GM18867 (cell line): ENCODE data around the gene NFE2L3.
A peak's percentile ranks its signal among the peaks of the same experiment; 100 is the strongest.
"Not testable (repeated sequence)": the region's sequence is repeated elsewhere in the genome, so short reads cannot be mapped to it uniquely, and the experiment has no call there.

Experiments used
- ATAC-seq: cut with Tn5 transposase; IDR thresholded peaks from one replicate; pipeline ENCODE4 v1.9.1; 2021; ENCODE audit warnings: mild to moderate bottlenecking, moderate library complexity; ENCODE audit not compliant: unreplicated experiment

NFE2L3 gene

DNA sequence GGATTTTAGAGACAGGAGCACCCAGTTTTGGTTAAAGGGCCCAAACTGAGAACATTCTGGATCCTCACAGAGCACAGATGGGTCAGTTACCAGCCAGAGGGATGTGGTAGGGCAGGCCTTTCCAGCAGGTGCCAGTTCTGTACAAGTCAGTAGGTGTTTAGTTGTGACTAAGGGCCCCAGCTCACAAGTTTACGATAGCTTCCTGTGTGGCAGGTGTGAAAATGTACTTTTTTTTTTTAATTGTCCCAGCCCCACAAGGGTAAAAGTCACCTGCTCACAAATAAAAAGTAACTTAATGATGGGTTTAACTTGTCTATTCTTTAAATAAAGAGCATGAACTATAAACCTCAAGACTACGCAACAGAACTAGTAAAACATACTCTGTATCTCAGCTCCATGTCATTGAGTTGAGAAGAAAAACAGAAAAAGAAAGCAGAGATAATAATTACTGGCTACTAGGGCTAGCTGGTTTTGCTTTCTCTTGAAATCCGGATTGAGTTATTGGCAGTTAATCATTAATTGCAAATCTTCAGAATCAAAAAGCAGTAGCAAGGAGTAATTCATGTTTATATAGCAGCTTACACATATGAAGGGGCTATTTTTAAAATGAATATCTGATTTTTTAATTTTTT is 15.4 kb downstream of the NFE2L3 start:
- peak; percentile 95 for ATAC-seq

GRCh38 chr7:26168458-26169023 is 16.5 kb downstream of the NFE2L3 start:
- no peak for ATAC-seq

- no peak for ATAC-seq
These were observed 17.3 kb downstream of the NFE2L3 start for GRCh38 chr7:26169271-26169670.

DNA sequence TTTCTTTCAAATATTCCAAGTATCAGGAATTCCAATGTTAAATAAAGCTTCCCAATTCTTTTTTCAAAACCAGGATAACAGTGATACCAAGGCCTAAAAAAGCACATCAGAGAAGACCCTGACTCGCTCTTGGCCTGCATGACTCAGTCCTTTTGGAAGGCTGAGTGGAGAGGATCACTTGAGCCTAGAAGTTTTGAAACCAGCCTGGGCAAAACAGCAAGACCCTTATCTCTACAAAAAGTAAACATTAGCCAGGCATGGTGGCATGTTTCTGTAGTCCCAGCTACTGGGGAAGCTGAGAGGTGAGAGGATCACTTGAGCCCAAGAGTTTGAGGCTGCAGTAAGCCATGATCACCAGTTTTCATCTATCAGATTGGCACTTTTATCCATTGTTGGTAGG is 18.7 kb downstream of the NFE2L3 start:
- ATAC-seq, result no peak

DNA sequence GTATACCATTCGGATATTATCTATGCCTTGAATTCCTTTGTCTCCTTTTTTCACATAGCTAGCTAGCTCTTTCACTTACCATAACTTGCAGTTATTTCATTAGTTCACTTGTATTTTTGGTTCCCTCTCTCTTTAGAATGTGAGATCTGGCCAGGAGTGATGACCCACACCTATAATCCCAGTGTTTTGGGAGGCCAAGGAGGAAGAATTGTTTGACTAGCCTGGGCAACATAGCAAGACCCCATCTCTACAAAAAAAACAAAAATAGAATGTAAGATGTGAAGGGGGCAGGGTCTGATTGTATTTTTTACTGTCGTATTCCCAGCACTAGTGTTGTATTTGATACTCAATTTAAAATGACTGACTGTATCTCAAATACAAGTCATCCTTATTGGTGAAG is 19.6 kb downstream of the NFE2L3 start:
- no peak for ATAC-seq

DNA sequence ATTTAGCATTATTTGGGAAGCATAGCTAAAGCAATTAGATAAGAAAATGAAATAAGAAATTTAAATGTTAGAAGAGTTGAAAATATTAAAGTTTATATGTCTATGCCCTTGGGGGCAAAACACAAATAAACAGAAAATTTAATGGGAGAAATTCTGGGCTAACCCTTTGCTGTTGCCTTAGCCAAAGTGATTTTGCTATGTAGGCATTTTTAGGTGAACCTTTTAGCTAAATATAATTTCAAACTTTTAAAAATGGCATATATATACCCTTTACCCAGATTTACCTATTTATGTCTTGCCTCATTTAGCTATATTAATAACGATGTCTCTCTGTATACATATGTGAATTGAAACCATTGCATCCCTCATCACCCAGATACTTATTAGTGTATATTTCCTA is 20.1 kb downstream of the NFE2L3 start:
- no peak for ATAC-seq

GRCh38 chr7:26175903-26176302 is 23.9 kb downstream of the NFE2L3 start:
- ATAC-seq, result not testable (repeated sequence)

GRCh38 chr7:26176696-26177095 is 24.7 kb downstream of the NFE2L3 start:
- not testable (repeated sequence) for ATAC-seq

- ATAC-seq, result not testable (repeated sequence)
These were observed 25.3 kb downstream of the NFE2L3 start for GRCh38 chr7:26177269-26177668.

DNA sequence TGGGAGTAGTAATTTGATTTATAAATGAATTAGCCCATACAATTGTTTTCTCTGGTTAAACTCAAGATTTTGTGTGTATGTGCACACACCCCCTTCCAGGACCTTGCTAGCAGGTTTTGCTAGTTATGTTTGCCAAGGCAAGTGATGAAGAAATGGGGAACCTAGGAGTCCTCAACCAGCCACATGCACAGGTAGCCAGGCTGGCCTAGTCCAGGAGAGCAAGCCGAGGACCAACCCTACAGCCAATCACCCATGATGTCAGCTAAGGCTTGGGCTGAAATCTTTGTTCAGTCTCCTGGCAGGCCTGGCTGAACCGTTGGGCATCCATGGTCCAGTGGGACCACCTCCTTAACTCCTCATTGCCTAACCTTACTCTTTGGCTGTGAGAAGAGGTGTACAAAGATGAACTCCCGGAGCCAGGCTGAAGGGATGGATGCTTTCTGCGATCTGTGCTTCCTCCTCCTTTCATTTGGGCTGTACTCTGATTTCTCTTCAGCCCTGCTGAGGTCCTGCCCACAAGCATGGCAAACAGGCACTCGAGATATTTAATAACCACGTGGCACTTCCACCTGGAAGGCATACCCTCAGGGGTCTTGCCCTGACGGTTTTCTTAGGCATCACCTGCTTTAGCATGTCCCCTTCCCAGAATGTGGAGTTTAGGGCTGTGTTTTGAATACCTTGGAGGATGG is 26.4 kb downstream of the NFE2L3 start:
- ATAC-seq, result no peak

GRCh38 chr7:26179422-26179821 is 27.4 kb downstream of the NFE2L3 start:
- ATAC-seq, result no peak

DNA sequence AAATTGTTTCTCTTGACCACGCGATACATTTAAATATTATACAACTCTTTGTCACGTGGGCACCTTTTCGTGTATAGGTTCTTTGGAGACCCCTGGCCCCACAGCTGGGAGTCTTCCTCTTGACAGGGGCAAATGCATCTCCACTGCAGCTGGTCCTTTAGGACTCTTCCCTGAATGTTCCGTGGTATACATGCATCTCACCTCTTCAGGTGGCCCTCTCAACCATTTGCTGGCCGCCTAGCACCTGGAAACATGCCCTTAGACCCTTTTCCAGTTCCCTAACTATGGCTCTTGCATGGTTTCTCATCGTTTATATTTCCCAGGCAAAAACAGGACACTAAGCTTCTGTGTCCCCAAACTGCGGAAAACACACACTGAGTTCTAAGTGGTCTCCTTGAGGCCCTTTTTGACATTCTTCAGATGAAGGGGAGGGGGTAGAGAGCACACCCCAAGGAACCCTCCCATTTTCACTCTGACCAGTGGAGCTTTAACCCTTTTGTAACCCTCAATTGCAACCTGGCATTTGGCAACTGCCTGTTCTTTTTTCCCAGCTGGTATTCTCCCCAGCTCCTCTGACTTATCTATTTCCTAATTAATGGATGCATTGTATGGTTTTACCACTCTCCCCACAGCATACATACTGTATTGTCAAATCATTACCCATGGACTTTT is 28.0 kb downstream of the NFE2L3 start:
- ATAC-seq, result no peak

DNA sequence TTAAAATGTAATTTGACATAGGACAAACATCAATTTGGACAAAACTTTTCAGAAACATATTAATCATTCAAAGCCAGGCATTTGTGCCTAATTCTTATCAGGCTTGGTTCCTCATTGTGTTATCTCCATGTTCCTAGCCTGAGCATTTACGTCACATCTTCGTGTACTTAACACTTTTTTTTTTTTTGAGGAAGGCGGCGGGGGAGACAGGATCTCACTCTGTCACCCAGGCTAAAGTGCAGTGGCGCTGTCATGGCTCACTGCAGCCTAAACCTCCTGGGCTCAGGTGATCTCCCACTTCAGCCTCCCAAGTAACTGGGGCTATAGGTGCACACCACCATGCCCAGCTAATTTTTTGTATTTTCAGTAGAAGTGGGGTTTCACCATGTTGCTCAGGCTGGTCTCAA is 28.8 kb downstream of the NFE2L3 start:
- no peak for ATAC-seq

- no peak for ATAC-seq
These were observed 29.7 kb downstream of the NFE2L3 start for GRCh38 chr7:26181474-26182227.

DNA sequence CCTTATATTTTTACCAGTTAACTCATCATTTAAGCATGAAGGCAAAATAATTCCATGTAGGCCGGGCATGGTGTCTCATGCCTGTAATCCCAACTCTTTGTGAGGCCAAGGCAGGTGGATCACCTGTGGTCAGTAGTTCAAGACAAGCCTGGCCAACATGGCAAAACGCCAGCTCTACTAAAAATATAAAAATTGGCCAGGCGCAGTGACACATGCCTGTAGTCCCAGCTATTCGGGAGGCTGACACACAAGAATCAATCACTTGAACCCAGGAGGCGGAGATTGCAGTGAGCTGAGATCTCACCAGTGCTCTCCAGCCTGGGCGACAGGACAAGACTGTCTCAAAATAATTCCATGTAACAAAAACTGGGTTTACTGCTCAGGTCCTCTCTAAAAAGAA is 30.3 kb downstream of the NFE2L3 start:
- no peak for ATAC-seq

DNA sequence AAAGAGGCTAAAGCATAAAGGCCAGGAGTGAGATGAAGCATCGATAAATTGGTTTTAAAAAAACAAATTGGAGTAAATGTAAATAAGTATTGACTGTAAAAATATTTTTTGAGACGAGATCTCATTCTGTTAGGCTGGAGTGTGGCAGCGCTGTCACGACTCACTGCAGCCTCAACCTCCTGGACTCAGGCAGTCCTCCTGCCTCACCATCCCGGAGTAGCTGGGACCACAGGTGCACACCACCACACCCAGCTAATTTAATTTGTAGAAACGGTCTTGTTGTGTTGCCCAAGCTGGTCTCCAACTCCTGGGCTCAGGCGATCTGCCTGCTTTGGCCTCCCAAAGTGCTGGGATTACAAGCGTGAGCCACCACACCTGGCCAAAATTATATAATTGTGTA is 30.7 kb downstream of the NFE2L3 start:
- ATAC-seq, result no peak

DNA sequence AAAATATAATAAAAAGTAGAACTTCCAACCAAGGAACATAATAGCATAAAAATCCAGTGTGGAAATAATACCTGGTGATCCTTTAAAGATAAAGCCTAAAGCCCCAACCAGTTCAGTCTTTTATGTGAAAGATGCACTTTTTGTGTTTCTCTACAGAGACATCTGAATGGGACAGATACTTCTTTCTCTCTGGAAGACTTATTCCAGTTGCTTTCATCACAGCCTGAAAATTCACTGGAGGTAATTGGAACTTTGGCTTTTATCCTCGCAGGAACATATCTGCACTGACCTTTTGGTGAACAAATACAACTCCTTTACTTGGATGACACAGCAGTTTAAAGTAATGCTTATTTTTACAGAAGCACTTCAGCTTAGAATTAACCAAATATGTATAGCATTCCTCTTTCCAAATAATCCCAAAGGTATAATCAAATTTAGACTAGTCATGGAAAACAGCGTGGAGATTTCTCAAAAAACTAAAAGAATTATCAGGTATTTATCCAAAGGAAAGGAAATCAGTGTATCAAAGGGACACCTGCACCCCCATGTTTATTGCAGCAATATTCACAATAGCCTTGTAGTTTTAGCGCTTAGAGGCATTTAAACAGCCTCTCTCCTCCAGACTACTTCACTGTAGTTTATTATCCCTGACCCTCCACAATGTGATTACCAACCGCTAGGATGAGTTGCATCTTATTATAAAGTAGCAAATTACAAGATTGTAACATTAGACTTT is 31.7 kb downstream of the NFE2L3 start:
- ATAC-seq, result no peak

GRCh38 chr7:26184281-26185101 is 32.5 kb downstream of the NFE2L3 start:
- not testable (repeated sequence) for ATAC-seq

GRCh38 chr7:26185131-26185843 is 33.3 kb downstream of the NFE2L3 start:
- peak; percentile 49 for ATAC-seq
